Breast epithelium (tissue), 3 donors: Measurements from ENCODE around the gene GAGE1.

Source experiments
- POLR2A ChIP-seq: fragments of 450-650 bp; IDR thresholded peaks from one replicate; pipeline ENCODE4 v1.6.1; 2016; ENCODE audit warnings: antibody characterized with exemption, mild to moderate bottlenecking, moderate library complexity
- TF ChIP-seq, protein P1 (sequence below), 3 donors: fragments of 450-650 bp; IDR thresholded peaks; one replicate each; pipeline ENCODE4 v1.5.1; 2016 to 2017; ENCODE audit warnings: antibody characterized with exemption in 3 of 3, mild to moderate bottlenecking in 3 of 3, moderate library complexity in 3 of 3

GRCh38 chrX:49656533-49656932 is 57.7 kb downstream of the GAGE1 start:
- TF ChIP-seq, protein P1, sequence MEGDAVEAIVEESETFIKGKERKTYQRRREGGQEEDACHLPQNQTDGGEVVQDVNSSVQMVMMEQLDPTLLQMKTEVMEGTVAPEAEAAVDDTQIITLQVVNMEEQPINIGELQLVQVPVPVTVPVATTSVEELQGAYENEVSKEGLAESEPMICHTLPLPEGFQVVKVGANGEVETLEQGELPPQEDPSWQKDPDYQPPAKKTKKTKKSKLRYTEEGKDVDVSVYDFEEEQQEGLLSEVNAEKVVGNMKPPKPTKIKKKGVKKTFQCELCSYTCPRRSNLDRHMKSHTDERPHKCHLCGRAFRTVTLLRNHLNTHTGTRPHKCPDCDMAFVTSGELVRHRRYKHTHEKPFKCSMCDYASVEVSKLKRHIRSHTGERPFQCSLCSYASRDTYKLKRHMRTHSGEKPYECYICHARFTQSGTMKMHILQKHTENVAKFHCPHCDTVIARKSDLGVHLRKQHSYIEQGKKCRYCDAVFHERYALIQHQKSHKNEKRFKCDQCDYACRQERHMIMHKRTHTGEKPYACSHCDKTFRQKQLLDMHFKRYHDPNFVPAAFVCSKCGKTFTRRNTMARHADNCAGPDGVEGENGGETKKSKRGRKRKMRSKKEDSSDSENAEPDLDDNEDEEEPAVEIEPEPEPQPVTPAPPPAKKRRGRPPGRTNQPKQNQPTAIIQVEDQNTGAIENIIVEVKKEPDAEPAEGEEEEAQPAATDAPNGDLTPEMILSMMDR (IDR thresholded peaks at IDR 0.05): no peak
- no peak for TF ChIP-seq POLR2A
